ENCODE measurements around the gene DNASE1.

DNA sequence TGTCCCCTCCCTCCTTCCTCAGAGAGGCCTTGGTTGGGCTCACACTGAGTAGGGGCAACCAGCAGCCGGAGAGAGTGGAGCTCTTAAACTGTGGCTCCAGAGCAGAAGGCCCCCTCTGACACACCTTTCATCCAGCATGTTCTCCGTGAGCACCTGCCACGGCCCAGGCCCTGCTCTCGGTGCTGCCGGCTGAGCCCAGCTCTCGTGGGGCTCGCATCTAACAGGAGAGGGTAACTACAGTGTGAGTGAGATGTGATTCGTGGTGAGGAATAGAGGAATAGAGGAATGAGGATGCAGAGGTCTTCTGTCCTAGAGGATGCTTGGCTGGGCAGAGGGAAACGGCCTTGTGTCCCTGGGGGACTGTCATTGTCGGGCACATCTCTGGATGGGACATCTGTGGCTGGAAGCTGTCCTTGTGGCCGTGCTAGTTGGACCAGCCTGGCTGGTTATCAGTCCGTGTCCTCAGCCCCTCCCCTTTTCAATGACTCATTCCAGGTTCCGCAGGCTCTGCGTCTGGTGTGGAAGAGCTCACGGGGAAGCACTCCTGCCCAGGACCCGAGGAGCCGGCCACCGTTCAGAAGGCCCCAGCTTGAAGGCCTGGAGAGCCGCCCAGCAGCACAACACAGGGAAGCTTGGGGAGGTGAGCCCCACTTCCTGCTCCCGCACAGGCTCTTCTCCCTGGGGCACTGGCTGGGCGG lies 11.9 kb upstream of the DNASE1 start:
- TF ChIP-seq, protein P1, sequence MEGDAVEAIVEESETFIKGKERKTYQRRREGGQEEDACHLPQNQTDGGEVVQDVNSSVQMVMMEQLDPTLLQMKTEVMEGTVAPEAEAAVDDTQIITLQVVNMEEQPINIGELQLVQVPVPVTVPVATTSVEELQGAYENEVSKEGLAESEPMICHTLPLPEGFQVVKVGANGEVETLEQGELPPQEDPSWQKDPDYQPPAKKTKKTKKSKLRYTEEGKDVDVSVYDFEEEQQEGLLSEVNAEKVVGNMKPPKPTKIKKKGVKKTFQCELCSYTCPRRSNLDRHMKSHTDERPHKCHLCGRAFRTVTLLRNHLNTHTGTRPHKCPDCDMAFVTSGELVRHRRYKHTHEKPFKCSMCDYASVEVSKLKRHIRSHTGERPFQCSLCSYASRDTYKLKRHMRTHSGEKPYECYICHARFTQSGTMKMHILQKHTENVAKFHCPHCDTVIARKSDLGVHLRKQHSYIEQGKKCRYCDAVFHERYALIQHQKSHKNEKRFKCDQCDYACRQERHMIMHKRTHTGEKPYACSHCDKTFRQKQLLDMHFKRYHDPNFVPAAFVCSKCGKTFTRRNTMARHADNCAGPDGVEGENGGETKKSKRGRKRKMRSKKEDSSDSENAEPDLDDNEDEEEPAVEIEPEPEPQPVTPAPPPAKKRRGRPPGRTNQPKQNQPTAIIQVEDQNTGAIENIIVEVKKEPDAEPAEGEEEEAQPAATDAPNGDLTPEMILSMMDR (conservative IDR thresholded peaks at IDR 0.05 in 1 of 2, IDR thresholded peaks at IDR 0.05 in 1 of 2; ENCODE audit: extremely low read depth in 1 of 2, insufficient read depth in 1 of 2, low read depth in 1 of 2, low read length in 2 of 2): no peak
- no peak for TF ChIP-seq EZH2 (IDR thresholded peaks at IDR 0.05; ENCODE audit: borderline replicate concordance, low read length)
